Glutamatergic neuron (in vitro differentiated cells): ENCODE results near the gene GSN. TPM values are rescaled to one million over a fixed set of nuclear protein-coding genes. Genes with fewer than 3 reads are reported as not detected.

Experiments used
- DNase-seq: peaks from one replicate; pipeline ENCODE4 v3.0.0; 2022
- H3K27ac Mint-ChIP-seq: one replicate; pipeline ENCODE4 v1.8.0; 2020; ENCODE audit warnings: mild to moderate bottlenecking, mixed read lengths, inconsistent platforms; ENCODE audit not compliant: unreplicated experiment
- H3K27me3 Mint-ChIP-seq: one replicate; pipeline ENCODE4 v1.8.0; 2020; ENCODE audit warnings: mild to moderate bottlenecking, moderate library complexity, mixed read lengths, inconsistent platforms; ENCODE audit not compliant: unreplicated experiment
- H3K36me3 Mint-ChIP-seq: one replicate; pipeline ENCODE4 v1.8.0; 2020; ENCODE audit warnings: mild to moderate bottlenecking, mixed read lengths, inconsistent platforms; ENCODE audit not compliant: unreplicated experiment
- H3K4me1 Mint-ChIP-seq: one replicate; pipeline ENCODE4 v1.8.0; 2020; ENCODE audit warnings: mild to moderate bottlenecking, low read depth, mixed read lengths, inconsistent platforms; ENCODE audit not compliant: unreplicated experiment
- H3K4me3 Mint-ChIP-seq: one replicate; pipeline ENCODE4 v1.8.0; 2020; ENCODE audit warnings: mild to moderate bottlenecking, mixed read lengths, inconsistent platforms; ENCODE audit not compliant: unreplicated experiment
- H3K9me3 Mint-ChIP-seq: one replicate; pipeline ENCODE4 v1.8.0; 2020; ENCODE audit warnings: mild to moderate bottlenecking, moderate library complexity, mixed read lengths, inconsistent platforms; ENCODE audit not compliant: unreplicated experiment
- total RNA-seq: library from RNA; stranded (reverse); fragmentation: NEBNext Ultra II Directional; extraction: Animal tissue kit (Norgen Biotek cat#: 25700); gene quantifications from one replicate; pipeline ENCODE4 v1.2.1, GENCODE V29; 2021; ENCODE audit not compliant: unreplicated experiment
- TF ChIP-seq, protein P1 (sequence below): fragments of 200-600 bp; sonication (generic); IDR thresholded peaks from one replicate; pipeline ENCODE4 v1.5.0; 2021; ENCODE audit not compliant: partially characterized antibody, unreplicated experiment

GSN gene
- total RNA-seq, 1 donor from 2014 or later: 11.6 TPM

DNA sequence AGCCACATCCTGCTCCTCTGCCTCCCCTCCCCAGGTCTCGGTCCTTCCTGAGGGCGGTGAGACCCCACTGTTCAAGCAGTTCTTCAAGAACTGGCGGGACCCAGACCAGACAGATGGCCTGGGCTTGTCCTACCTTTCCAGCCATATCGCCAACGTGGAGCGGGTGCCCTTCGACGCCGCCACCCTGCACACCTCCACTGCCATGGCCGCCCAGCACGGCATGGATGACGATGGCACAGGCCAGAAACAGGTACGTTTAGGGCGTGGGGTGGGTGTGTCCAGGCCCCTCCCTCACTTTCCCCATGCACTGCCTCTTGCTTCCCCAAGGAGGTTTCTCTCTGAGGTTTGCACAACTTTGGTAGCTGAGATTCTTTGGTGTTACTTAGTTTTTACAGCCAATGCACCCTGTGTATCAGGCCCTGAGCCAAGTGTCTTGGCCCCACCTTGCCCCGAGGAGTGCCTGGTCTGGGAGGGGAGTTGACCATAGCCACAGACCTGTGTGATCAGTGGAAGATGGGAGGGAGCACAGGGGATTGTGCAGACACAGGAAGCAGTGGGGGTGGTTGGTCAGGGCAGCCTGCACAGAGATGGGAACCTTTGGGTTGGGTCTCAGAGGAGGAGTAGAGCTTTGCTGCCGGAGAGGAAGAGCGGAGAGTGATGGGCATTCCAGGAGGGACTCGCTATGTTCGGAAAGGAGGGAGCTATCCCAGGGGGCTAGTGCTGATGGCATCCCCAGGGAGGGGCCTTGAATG, 50.8 kb downstream of the GSN start:
- Mint-ChIP-seq H3K36me3 (no peaks in the 10 kb centered on the region), H3K9me3 (peaks cover 3% of the 10 kb centered on the region), H3K27me3 (peaks cover 1% of the 10 kb centered on the region), H3K4me3 (no peak overlapping the region), H3K4me1 (no peaks in the 10 kb centered on the region), H3K27ac (no peak overlapping the region)
- TF ChIP-seq, protein P1, sequence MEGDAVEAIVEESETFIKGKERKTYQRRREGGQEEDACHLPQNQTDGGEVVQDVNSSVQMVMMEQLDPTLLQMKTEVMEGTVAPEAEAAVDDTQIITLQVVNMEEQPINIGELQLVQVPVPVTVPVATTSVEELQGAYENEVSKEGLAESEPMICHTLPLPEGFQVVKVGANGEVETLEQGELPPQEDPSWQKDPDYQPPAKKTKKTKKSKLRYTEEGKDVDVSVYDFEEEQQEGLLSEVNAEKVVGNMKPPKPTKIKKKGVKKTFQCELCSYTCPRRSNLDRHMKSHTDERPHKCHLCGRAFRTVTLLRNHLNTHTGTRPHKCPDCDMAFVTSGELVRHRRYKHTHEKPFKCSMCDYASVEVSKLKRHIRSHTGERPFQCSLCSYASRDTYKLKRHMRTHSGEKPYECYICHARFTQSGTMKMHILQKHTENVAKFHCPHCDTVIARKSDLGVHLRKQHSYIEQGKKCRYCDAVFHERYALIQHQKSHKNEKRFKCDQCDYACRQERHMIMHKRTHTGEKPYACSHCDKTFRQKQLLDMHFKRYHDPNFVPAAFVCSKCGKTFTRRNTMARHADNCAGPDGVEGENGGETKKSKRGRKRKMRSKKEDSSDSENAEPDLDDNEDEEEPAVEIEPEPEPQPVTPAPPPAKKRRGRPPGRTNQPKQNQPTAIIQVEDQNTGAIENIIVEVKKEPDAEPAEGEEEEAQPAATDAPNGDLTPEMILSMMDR: no peak
- DNase-seq: no peak

DNA sequence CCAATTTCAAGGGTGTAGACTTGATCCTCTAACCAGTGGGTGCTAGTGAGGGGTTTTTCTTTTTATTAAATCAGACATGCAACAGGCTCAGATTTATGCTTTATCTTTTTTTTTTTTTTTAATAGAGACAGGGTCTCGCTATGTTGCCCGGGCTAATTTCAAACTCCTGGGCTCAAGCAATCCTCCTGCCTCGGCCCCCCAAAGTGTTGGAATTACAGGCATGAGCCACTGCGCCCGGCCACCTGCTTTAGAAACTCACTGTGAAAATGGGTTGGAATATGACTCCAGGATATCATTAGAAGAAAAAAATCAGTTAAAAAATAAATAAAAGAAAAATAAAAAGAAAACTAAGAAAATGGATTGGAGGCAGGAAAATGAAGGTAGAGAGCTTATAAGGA, 51.4 kb downstream of the GSN start:
- DNase-seq: no peak
- peaks cover 3% of the 10 kb centered on the region for H3K9me3 Mint-ChIP-seq
- no peak overlapping the region for H3K4me3 Mint-ChIP-seq
- H3K36me3 Mint-ChIP-seq: no peaks in the 10 kb centered on the region
- no peak overlapping the region for H3K27ac Mint-ChIP-seq
- TF ChIP-seq, protein P1: no peak
- H3K4me1 Mint-ChIP-seq: no peaks in the 10 kb centered on the region
- H3K27me3 Mint-ChIP-seq: peaks cover 1% of the 10 kb centered on the region

DNA sequence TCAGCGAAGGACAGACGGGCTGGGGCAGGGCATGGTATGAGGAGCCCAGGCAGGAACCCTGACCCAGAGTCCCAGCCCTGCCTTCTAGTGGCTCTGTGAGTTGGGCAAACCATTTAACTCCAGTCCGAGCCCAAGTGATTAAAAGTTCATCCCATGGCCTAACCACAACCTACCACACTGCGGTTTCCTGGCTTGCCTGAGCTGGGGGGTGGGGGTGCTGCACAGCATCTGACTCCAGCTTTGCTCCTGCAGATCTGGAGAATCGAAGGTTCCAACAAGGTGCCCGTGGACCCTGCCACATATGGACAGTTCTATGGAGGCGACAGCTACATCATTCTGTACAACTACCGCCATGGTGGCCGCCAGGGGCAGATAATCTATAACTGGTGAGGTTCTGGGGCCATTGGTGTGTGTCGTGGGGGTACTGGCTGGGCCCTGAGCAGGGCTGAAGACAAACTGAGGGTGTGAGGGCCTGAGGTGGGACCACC, 53.1 kb downstream of the GSN start:
- H3K27ac Mint-ChIP-seq: no peak overlapping the region
- H3K27me3 Mint-ChIP-seq: peaks cover 1% of the 10 kb centered on the region
- no peak for DNase-seq
- peaks cover 3% of the 10 kb centered on the region for H3K9me3 Mint-ChIP-seq
- H3K4me1 Mint-ChIP-seq: peaks cover under 1% of the 10 kb centered on the region
- no peaks in the 10 kb centered on the region for H3K36me3 Mint-ChIP-seq
- H3K4me3 Mint-ChIP-seq: no peak overlapping the region
- TF ChIP-seq, protein P1: no peak

DNA sequence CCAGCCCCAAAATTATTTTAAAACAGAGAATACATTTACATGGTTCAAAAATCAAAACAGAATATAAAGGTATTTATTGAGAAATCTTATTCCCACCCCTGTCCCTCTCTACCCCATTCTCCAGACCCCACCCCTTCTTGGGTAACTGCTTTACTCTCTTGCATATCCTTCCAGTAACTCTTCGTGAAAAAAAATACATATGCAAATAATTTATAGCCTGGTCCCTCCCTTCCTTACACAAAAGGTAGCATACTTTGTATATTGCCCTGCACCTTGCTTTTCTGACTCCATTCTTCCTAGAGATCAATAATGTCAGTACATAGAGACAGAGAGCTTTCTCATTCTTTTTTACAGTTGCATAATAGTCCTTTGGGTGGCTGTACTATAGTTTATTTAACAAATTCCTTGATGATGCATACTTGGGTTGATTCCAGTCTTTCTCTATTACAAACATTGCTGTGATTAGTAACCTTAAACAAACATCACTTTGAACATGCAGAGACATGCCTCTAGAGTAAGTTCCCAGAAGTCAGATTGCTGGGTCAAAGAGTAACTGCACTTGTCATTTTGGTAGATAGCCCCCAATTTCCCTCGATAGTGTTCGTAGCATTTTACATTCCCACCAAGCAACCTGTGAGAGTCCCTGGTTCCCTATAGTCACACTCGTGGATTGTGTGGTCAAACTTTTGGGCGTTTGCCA, 54.2 kb downstream of the GSN start:
- DNase-seq: no peak
- Mint-ChIP-seq H3K9me3 (peaks cover 3% of the 10 kb centered on the region), H3K4me3 (no peak overlapping the region), H3K27ac (no peak overlapping the region), H3K4me1 (peaks cover 2% of the 10 kb centered on the region), H3K36me3 (no peaks in the 10 kb centered on the region), H3K27me3 (peaks cover 1% of the 10 kb centered on the region)
- TF ChIP-seq, protein P1: no peak
